B cell (primary cell): ENCODE data around the gene SLC22A13. TPM values are rescaled to one million over a fixed set of nuclear protein-coding genes. Genes with fewer than 3 reads are reported as not detected.

ENCODE experiments used
- ATAC-seq: fragments of 200-7000 bp; cut with Tn5 transposase; one replicate; pipeline ENCODE4 v1.10.0; 2021; ENCODE audit warnings: low read depth, mild to moderate bottlenecking, moderate number of reproducible peaks, moderate library complexity
- CTCF ChIA-PET: fragments of 350-600 bp; sonication (Branson Sonifier 250); formaldehyde crosslinking; loops from one replicate; lab custom pipeline; 2021; ENCODE audit warnings: antibody characterized with exemption, inconsistent platforms; lab: Charles Lee
- POLR2A ChIA-PET: fragments of 350-600 bp; sonication (Branson Sonifier 250); formaldehyde crosslinking; loops from one replicate; lab custom pipeline; 2021; ENCODE audit warnings: antibody characterized with exemption; lab: Charles Lee
- DNase-seq: peaks from one replicate; pipeline ENCODE4 v3.0.0; 2013
- H2AFZ ChIP-seq: 2 replicates; pipeline ENCODE4 v1.6.1; 2012; ENCODE audit warnings: mild to moderate bottlenecking, low read depth, low read length; ENCODE audit not compliant: insufficient read depth, poor library complexity, severe bottlenecking
- H3K27ac ChIP-seq, 2 donors: 1 replicate in 1 of 2; 2 replicates in 1 of 2; pipeline ENCODE4 v1.5.1; 2012 to 2013; ENCODE audit warnings: low read length in 2 of 2, mild to moderate bottlenecking in 2 of 2, moderate library complexity in 1 of 2
- H3K27me3 ChIP-seq, 4 experiments: fragments of 200-600 bp in 1 of 4; sonication (generic) in 1 of 4; replicated peaks in 1 of 4; 1 replicate in 2 of 4; 2 replicates in 2 of 4; pipeline versions ENCODE4 v1.6.1 to v1.7.0; 2013 to 2016; ENCODE audit warnings: low read length in 3 of 4, mild to moderate bottlenecking in 2 of 4, mixed read lengths in 1 of 4, moderate library complexity in 1 of 4; ENCODE audit not compliant: insufficient read depth in 4 of 4, control insufficient read depth in 3 of 4; ENCODE audit errors: control extremely low read depth in 1 of 4
- H3K36me3 ChIP-seq, 2 experiments: replicated peaks in 1 of 2; 1 replicate in 1 of 2; 2 replicates in 1 of 2; pipeline versions ENCODE4 v1.6.1 to v1.7.1; 2013; ENCODE audit warnings: low read length in 1 of 2; ENCODE audit not compliant: insufficient read depth in 2 of 2, control insufficient read depth in 1 of 2; ENCODE audit errors: control extremely low read depth in 1 of 2, extremely low read depth in 1 of 2
- H3K4me1 ChIP-seq, 2 donors: fragments of 200-600 bp in 1 of 2; sonication (generic) in 1 of 2; 1 replicate in 1 of 2; 2 replicates in 1 of 2; pipeline versions ENCODE4 v1.5.1 to v1.6.1; 2013 to 2017; ENCODE audit warnings: low read length in 2 of 2; ENCODE audit not compliant: control insufficient read depth in 2 of 2, insufficient read depth in 2 of 2
- H3K4me2 ChIP-seq: replicated peaks from 2 replicates; pipeline ENCODE3; 2012; ENCODE audit warnings: mild to moderate bottlenecking, low read depth, low read length; ENCODE audit not compliant: poor library complexity, severe bottlenecking
- H3K4me3 ChIP-seq, 5 experiments: fragments of 200-600 bp in 1 of 5; sonication (generic) in 1 of 5; 1 replicate in 3 of 5; 2 replicates in 2 of 5; pipeline versions ENCODE4 v1.5.1 to v1.7.0; 2011 to 2016; ENCODE audit warnings: low read length in 4 of 5, mild to moderate bottlenecking in 4 of 5, low read depth in 2 of 5, control low read depth in 1 of 5, moderate library complexity in 1 of 5; ENCODE audit not compliant: insufficient read depth in 1 of 5; ENCODE audit errors: control extremely low read depth in 1 of 5, extremely low read depth in 1 of 5
- H3K79me2 ChIP-seq: fragments of 200-600 bp; sonication (generic); one replicate; pipeline ENCODE4 v1.6.0; 2016; ENCODE audit warnings: low read length; ENCODE audit not compliant: control insufficient read depth, insufficient read depth
- H3K9ac ChIP-seq: fragments of 200-600 bp; sonication (generic); 2 replicates; pipeline ENCODE4 v1.6.1; 2017; ENCODE audit warnings: mild to moderate bottlenecking, low read length, moderate library complexity
- H3K9me3 ChIP-seq, 3 donors: one replicate each; pipeline versions ENCODE4 v1.6.1 to v1.7.1; 2013; ENCODE audit warnings: low read length in 2 of 3; ENCODE audit not compliant: control insufficient read depth in 2 of 3, insufficient read depth in 1 of 3; ENCODE audit errors: control extremely low read depth in 1 of 3
- H4K20me1 ChIP-seq: 2 replicates; pipeline ENCODE4 v1.6.0; 2012; ENCODE audit warnings: mild to moderate bottlenecking, low read length; ENCODE audit not compliant: insufficient read depth, control insufficient read depth, poor library complexity, severe bottlenecking
- H3K27ac Mint-ChIP-seq: one replicate; pipeline ENCODE4 v1.8.0; 2021; ENCODE audit warnings: mixed read lengths
- H3K27me3 Mint-ChIP-seq: one replicate; pipeline ENCODE4 v1.8.0; 2021; ENCODE audit warnings: mixed read lengths
- H3K4me1 Mint-ChIP-seq: one replicate; pipeline ENCODE4 v1.8.0; 2021; ENCODE audit warnings: mixed read lengths
- H3K4me3 Mint-ChIP-seq: one replicate; pipeline ENCODE4 v1.8.0; 2021; ENCODE audit warnings: mixed read lengths
- H3K9me3 Mint-ChIP-seq: one replicate; pipeline ENCODE4 v1.8.0; 2022; ENCODE audit warnings: mixed read lengths; ENCODE audit not compliant: insufficient read depth
- EZH2 ChIP-seq: IDR thresholded peaks from 2 replicates; pipeline ENCODE4 v1.6.1; 2012; ENCODE audit warnings: borderline replicate concordance, low read depth, mild to moderate bottlenecking, moderate library complexity, low read length; ENCODE audit not compliant: insufficient read depth, poor library complexity, severe bottlenecking
- intact Hi-C: fragments of 100-400 bp; cut with micrococcal nuclease; formaldehyde crosslinking; loops from one replicate; pipeline ENCODE4 v1.10.0; 2022
- polyA plus RNA-seq: library from polyadenylated mRNA; depleted of rRNA; stranded (reverse); fragments of >200 nt; gene quantifications from 2 replicates; pipeline ENCODE4 v1.2.3, GENCODE V29; 2012
- small RNA-seq: library from RNA; depleted of rRNA; stranded (forward); fragments of <200 nt; gene quantifications from one replicate; pipeline ENCODE3, GENCODE V24; 2012; ENCODE audit warnings: low replicate concordance, low read depth; ENCODE audit not compliant: insufficient read length
- total RNA-seq, 2 donors: library from RNA; stranded (reverse); fragments of 120-200 nt in 1 of 2; gene quantifications; 1 replicate in 1 of 2; 2 replicates in 1 of 2; pipeline versions ENCODE4 v1.2.3 to v1.2.4, GENCODE V29; 2013 to 2022
- TF ChIP-seq, protein P1 (sequence below): fragments of 200-600 bp; IDR thresholded peaks from one replicate; pipeline ENCODE4 v1.8.0; 2022; ENCODE audit warnings: antibody characterized with exemption, mild to moderate bottlenecking

The SLC22A13 gene
- total and polyA plus RNA-seq, 2 donors (not counting 1 experiment from before 2014, with no cell fraction given): 0.31 to 0.91 TPM

DNA sequence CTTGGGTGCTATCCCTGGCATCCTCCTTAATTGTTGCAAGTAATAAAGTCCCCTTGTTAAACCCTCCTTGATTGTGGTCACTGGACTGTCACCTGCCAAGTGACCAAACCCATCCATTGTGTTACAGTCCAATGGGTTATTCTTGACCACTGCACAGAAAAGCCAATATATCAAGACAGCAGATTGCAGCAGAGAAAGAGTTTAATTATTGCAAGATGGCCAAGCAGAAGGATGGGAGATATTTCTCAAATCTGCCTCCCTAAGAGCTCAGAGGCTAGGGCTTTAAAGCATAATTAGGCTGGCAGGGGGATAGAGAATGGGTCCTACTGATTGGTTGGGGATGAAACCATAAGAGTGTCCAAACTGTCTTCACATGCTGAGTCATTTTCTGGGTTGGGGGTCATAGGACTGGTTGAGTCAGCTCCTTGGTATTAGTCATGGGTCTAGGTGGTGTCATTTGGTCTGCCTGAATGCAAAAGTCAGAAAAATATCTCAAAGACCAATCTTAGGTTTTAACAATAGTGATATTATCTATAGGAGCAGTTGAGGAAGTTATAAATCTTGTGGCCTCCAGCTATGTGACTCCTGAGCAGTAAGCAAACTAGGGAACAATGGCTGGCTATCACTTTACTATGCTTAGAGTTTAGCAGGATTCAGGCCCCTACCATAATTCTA is 61.9 kb downstream of the SLC22A13 start:
- Histone ChIP-seq H2AFZ (no peak overlapping the region), H4K20me1 (no peaks in the 10 kb centered on the region), H3K79me2 (no peaks in the 10 kb centered on the region), H3K9me3 (no peaks in the 10 kb centered on the region), H3K4me2 (no peak overlapping the region), H3K27ac (no peak overlapping the region), H3K4me1 (no peaks in the 10 kb centered on the region), H3K4me3 (no peak overlapping the region), H3K36me3 (no peaks in the 10 kb centered on the region), H3K9ac (no peak overlapping the region), H3K27me3 (peaks cover 0 to 5% (median 0%) of the 10 kb centered on the region in 4 experiments)
- ChIA-PET POLR2A (no interaction called here), CTCF (no interaction called here)
- DNase-seq (no peak), ATAC-seq (no peak)
- no peak overlapping the region for H3K4me3 Mint-ChIP-seq
- TF ChIP-seq EZH2: no peak
- TF ChIP-seq, protein P1, sequence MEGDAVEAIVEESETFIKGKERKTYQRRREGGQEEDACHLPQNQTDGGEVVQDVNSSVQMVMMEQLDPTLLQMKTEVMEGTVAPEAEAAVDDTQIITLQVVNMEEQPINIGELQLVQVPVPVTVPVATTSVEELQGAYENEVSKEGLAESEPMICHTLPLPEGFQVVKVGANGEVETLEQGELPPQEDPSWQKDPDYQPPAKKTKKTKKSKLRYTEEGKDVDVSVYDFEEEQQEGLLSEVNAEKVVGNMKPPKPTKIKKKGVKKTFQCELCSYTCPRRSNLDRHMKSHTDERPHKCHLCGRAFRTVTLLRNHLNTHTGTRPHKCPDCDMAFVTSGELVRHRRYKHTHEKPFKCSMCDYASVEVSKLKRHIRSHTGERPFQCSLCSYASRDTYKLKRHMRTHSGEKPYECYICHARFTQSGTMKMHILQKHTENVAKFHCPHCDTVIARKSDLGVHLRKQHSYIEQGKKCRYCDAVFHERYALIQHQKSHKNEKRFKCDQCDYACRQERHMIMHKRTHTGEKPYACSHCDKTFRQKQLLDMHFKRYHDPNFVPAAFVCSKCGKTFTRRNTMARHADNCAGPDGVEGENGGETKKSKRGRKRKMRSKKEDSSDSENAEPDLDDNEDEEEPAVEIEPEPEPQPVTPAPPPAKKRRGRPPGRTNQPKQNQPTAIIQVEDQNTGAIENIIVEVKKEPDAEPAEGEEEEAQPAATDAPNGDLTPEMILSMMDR: no peak
- intact Hi-C loops: no loop called here
- H3K27ac Mint-ChIP-seq: no peak overlapping the region
- no peaks in the 10 kb centered on the region for H3K4me1 Mint-ChIP-seq
- no peaks in the 10 kb centered on the region for H3K9me3 Mint-ChIP-seq
- peaks cover 13% of the 10 kb centered on the region for H3K27me3 Mint-ChIP-seq

Small RNA genes lying within 50 kb of the gene (small RNA-seq; reads per million reads assigned to genes)
- gene RNU6-235P: not detected

Other genes starting within 250 kb of the SLC22A13 start
- 10.1 TPM in 2 replicates for gene PLCD1, start 236.2 kb upstream of the SLC22A13 start, total RNA-seq
- 5.8 and 7.5 TPM in 2 replicates for gene PLCD1, start 236.2 kb upstream of the SLC22A13 start, polyA plus RNA-seq
- gene DLEC1, start 226.6 kb upstream of the SLC22A13 start, total RNA-seq: 0.83 and 2.1 TPM in 2 replicates
- 0.52 TPM in 2 replicates for gene DLEC1, start 226.6 kb upstream of the SLC22A13 start, polyA plus RNA-seq
- gene ACAA1, start 128.7 kb upstream of the SLC22A13 start, total RNA-seq: 87.4 and 98.4 TPM in 2 replicates
- 143 and 176 TPM in 2 replicates for gene ACAA1, start 128.7 kb upstream of the SLC22A13 start, polyA plus RNA-seq
- gene MYD88, start 127.2 kb upstream of the SLC22A13 start, total RNA-seq: 52.3 and 55.0 TPM in 2 replicates
- 29.3 and 48.0 TPM in 2 replicates for gene MYD88, start 127.2 kb upstream of the SLC22A13 start, polyA plus RNA-seq
- gene OXSR1, start 100.3 kb upstream of the SLC22A13 start, total RNA-seq: 37.9 and 41.5 TPM in 2 replicates
- gene OXSR1, start 100.3 kb upstream of the SLC22A13 start, polyA plus RNA-seq: 15.5 and 21.2 TPM in 2 replicates
- not detected in 2 replicates for gene SLC22A14, start 16.5 kb downstream of the SLC22A13 start, total RNA-seq
- gene SLC22A14, start 16.5 kb downstream of the SLC22A13 start, polyA plus RNA-seq: 0.06 TPM in 1 of 2 replicates, not detected in the other
- gene XYLB, start 81.0 kb downstream of the SLC22A13 start, total RNA-seq: 0.63 and 0.71 TPM in 2 replicates
- gene XYLB, start 81.0 kb downstream of the SLC22A13 start, polyA plus RNA-seq: 0.06 and 0.19 TPM in 2 replicates
- 3.9 and 4.2 TPM in 2 replicates for gene ACVR2B, start 188.1 kb downstream of the SLC22A13 start, total RNA-seq
- 0.18 and 0.26 TPM in 2 replicates for gene ACVR2B, start 188.1 kb downstream of the SLC22A13 start, polyA plus RNA-seq
- gene EXOG, start 230.5 kb downstream of the SLC22A13 start, total RNA-seq: 36.8 and 38.3 TPM in 2 replicates
- 8.8 and 15.0 TPM in 2 replicates for gene EXOG, start 230.5 kb downstream of the SLC22A13 start, polyA plus RNA-seq